Smooth muscle cell (in vitro differentiated cells): Measurements from ENCODE around the gene UBAC2. TPM values are rescaled to one million over a fixed set of nuclear protein-coding genes. Genes with fewer than 3 reads are reported as not detected.

Experiments
- DNase-seq: peaks from one replicate; lab custom pipeline; 2025; ENCODE audit not compliant: unreplicated experiment; lab: John Stamatoyannopoulos, UW
- H2AFZ ChIP-seq: fragments of 200-600 bp; sonication (generic); 2 replicates; pipeline ENCODE4 v1.6.0; 2016; ENCODE audit warnings: antibody characterized with exemption, low read depth, mild to moderate bottlenecking
- H3F3A ChIP-seq: fragments of 200-600 bp; sonication (generic); 2 replicates; pipeline ENCODE4 v1.6.0; 2017; ENCODE audit warnings: antibody characterized with exemption, low read depth
- H3K27ac ChIP-seq: fragments of 200-600 bp; sonication (generic); 2 replicates; pipeline ENCODE4 v1.5.1; 2016; ENCODE audit warnings: low read depth, mild to moderate bottlenecking
- H3K27me3 ChIP-seq: fragments of 200-600 bp; sonication (generic); 2 replicates; pipeline ENCODE4 v1.6.1; 2016; ENCODE audit warnings: low read depth, mild to moderate bottlenecking
- H3K36me3 ChIP-seq: fragments of 200-600 bp; sonication (generic); 2 replicates; pipeline ENCODE4 v1.5.1; 2016; ENCODE audit warnings: low read depth
- H3K4me1 ChIP-seq: fragments of 200-600 bp; sonication (generic); 2 replicates; pipeline ENCODE4 v1.5.1; 2016; ENCODE audit warnings: low read depth
- H3K4me2 ChIP-seq: fragments of 200-600 bp; sonication (generic); 2 replicates; pipeline ENCODE4 v1.6.0; 2016; ENCODE audit warnings: mild to moderate bottlenecking
- H3K4me3 ChIP-seq: fragments of 200-600 bp; sonication (generic); 2 replicates; pipeline ENCODE4 v1.5.1; 2016; ENCODE audit warnings: mild to moderate bottlenecking
- H3K79me2 ChIP-seq: fragments of 200-600 bp; sonication (generic); 2 replicates; pipeline ENCODE4 v1.6.0; 2016; ENCODE audit warnings: low read depth, mild to moderate bottlenecking
- H3K9ac ChIP-seq: fragments of 200-600 bp; sonication (generic); 2 replicates; pipeline ENCODE4 v1.6.0; 2016; ENCODE audit warnings: low read depth
- H3K9me3 ChIP-seq: fragments of 200-600 bp; sonication (generic); replicated peaks from 2 replicates; pipeline ENCODE4 v1.5.1; 2016; ENCODE audit warnings: low read depth
- H4K20me1 ChIP-seq: fragments of 200-600 bp; sonication (generic); 2 replicates; pipeline ENCODE4 v1.6.0; 2016; ENCODE audit warnings: low read depth
- CTCF ChIP-seq: fragments of 200-600 bp; sonication (generic); IDR thresholded peaks from 2 replicates; pipeline ENCODE4 v1.5.1; 2017; ENCODE audit warnings: borderline replicate concordance, mild to moderate bottlenecking, antibody characterized with exemption; ENCODE audit not compliant: insufficient read depth, poor library complexity, severe bottlenecking
- WGBS: methylation state at CpG from one replicate; pipeline ENCODE4 v1.1.7; 2016; ENCODE audit warnings: low lambda C conversion rate; 5-methylcytosine and 5-hydroxymethylcytosine counted together
- polyA plus RNA-seq: library from polyadenylated mRNA; unstranded; fragments of >200 nt; fragmentation: Nextera tagmentation; extraction: Ambion mirVana; gene quantifications from 2 replicates; pipeline ENCODE4 v1.2.1, GENCODE V29; 2016
- total RNA-seq: library from RNA; depleted of rRNA; stranded (reverse); fragments of >200 nt; gene quantifications from 2 replicates; pipeline ENCODE4 v1.2.3, GENCODE V29; 2014

The UBAC2 gene
- total and polyA plus RNA-seq, 2 experiments from 2014 or later, result 58.4 to 74.0 TPM

DNA sequence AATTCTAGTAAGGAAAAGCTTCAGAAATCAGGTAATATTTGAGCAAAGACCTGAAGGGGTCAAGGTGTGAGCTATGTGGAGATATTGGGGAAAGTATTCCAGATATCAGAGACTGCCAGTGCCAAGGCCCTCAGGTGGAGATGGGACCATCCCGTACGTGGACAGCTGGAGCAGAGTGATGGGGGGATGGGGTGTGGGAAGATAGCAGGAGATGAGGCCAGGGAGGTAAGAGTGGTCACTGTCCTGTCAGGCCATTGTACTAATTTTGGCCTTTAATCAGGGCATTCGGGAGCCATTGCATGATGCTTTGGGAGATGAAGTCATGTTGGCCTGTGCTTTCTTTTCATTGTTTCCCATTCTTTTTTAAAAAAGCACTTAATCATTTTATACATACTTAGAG, 70.6 kb downstream of the UBAC2 start:
- H3K9me3 ChIP-seq, result no peaks in the 10 kb centered on the region
- peaks cover 2% of the 10 kb centered on the region for H4K20me1 ChIP-seq
- TF ChIP-seq CTCF, result no peak
- 96% methylated on average over 3 of the region's 3 CpGs for WGBS
- H3K36me3 ChIP-seq, result no peaks in the 10 kb centered on the region
- no peaks in the 10 kb centered on the region for H3K4me1 ChIP-seq
- H3K4me3 ChIP-seq, result no peak overlapping the region
- no peak overlapping the region for H3K9ac ChIP-seq
- H3F3A ChIP-seq, result no peaks in the 10 kb centered on the region
- H3K4me2 ChIP-seq, result no peak overlapping the region
- no peak overlapping the region for H3K27ac ChIP-seq
- H3K27me3 ChIP-seq, result no peaks in the 10 kb centered on the region
- H2AFZ ChIP-seq, result no peak overlapping the region
- DNase-seq, result no peak
- H3K79me2 ChIP-seq, result no peaks in the 10 kb centered on the region

GRCh38 chr13:99272481-99272880, 71.8 kb downstream of the UBAC2 start:
- Histone ChIP-seq H2AFZ (no peak overlapping the region), H3K27ac (no peak overlapping the region), H3K4me2 (no peak overlapping the region), H3K9ac (no peak overlapping the region), H3K4me1 (no peaks in the 10 kb centered on the region), H3K79me2 (no peaks in the 10 kb centered on the region), H3K36me3 (no peaks in the 10 kb centered on the region), H3F3A (no peaks in the 10 kb centered on the region), H4K20me1 (no peaks in the 10 kb centered on the region), H3K9me3 (no peaks in the 10 kb centered on the region), H3K4me3 (no peak overlapping the region), H3K27me3 (no peaks in the 10 kb centered on the region)
- no peak for DNase-seq
- WGBS, result 100% methylated on average over 2 of the region's 2 CpGs
- TF ChIP-seq CTCF, result no peak

- Histone ChIP-seq H3K9me3 (no peaks in the 10 kb centered on the region), H3K27me3 (no peaks in the 10 kb centered on the region), H2AFZ (no peak overlapping the region), H4K20me1 (no peaks in the 10 kb centered on the region), H3F3A (no peaks in the 10 kb centered on the region), H3K9ac (no peak overlapping the region), H3K27ac (no peak overlapping the region), H3K36me3 (no peaks in the 10 kb centered on the region), H3K4me3 (no peak overlapping the region), H3K4me1 (no peaks in the 10 kb centered on the region), H3K79me2 (no peaks in the 10 kb centered on the region), H3K4me2 (no peak overlapping the region)
- TF ChIP-seq CTCF, result no peak
- 99% methylated on average over 2 of the region's 2 CpGs for WGBS
- DNase-seq, result no peak
Measured at GRCh38 chr13:99273128-99273527, 72.5 kb downstream of the UBAC2 start.

DNA sequence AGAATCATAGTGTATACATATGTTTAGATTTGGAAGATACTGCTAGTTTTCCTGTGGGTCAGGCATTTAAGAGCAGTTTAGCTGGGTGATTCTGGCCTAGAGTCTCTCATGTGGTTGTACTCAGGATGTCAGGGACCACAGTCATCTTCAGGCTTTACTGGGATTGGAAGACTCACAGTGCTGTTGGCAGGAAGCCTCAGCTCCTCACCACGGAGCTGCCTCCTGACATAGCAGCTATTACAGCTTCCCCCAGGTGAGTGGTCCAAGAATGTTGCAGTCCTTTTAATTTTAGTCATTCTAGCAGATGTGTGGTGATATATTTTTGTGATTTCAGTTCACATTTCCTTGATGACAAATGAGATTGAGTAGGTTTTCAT, 74.4 kb downstream of the UBAC2 start:
- H3K27ac ChIP-seq, result no peak overlapping the region

More for the DNA sequence above, 74.4 kb downstream of the UBAC2 start:
- H3K4me1 ChIP-seq, result peaks cover 9% of the 10 kb centered on the region
- H3K79me2 ChIP-seq, result no peaks in the 10 kb centered on the region
- no peak for DNase-seq
- H3K4me2 ChIP-seq, result no peak overlapping the region
- TF ChIP-seq CTCF, result no peak
- no peak overlapping the region for H3K9ac ChIP-seq
- WGBS, result 33% methylated on average over 1 of the region's 1 CpG
- H3K36me3 ChIP-seq, result no peaks in the 10 kb centered on the region
- H4K20me1 ChIP-seq, result no peaks in the 10 kb centered on the region
- H3K9me3 ChIP-seq, result no peaks in the 10 kb centered on the region
- no peak overlapping the region for H2AFZ ChIP-seq
- H3K4me3 ChIP-seq, result no peak overlapping the region
- no peaks in the 10 kb centered on the region for H3K27me3 ChIP-seq
- no peaks in the 10 kb centered on the region for H3F3A ChIP-seq
